Measurements from ENCODE around the gene WAPL.

DNA sequence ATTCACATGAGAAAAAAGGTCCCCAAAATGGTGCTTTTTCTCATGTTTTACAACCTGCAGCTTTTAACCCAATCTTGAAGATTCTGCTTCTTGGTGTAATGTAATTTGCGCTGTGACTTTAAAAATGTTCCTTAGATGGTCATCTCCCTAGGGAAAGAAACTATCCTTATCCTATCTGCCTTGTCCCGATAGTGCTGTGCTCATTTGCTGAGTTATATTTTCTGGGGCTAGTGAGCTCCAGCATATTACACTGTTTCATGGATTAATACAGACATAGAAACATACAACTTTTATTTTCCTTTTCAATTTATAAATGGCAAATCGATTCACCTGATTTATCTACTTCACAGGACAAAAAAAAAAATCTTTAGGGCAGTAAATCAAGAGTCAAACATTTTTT, 2.8 kb downstream of the WAPL start:
- TF ChIP-seq CTCF (IDR thresholded peaks at IDR 0.05; ENCODE audit: low read depth, low read length) (no peak), POLR2A (IDR thresholded peaks at IDR 0.05; ENCODE audit: extremely low read depth, insufficient read length) (no peak), MAX (IDR thresholded peaks at IDR 0.05; ENCODE audit: low read depth, low read length) (no peak), MYC (IDR thresholded peaks at IDR 0.05; ENCODE audit: low read depth, low read length) (no peak)

All from NB4 (cell line).